Effector memory CD4-positive, alpha-beta T cell (primary cell): Measurements from ENCODE around the gene VEGFA.

Source experiments
- DNase-seq, 3 donors: peaks; one replicate each; pipeline ENCODE4 v3.0.0-alpha.2; 2020
- H3K27ac ChIP-seq: 2 replicates; pipeline ENCODE4 v1.7.0; 2013; ENCODE audit warnings: mild to moderate bottlenecking, low read length, moderate library complexity; ENCODE audit not compliant: insufficient read depth, poor library complexity, severe bottlenecking
- H3K27me3 ChIP-seq: replicated peaks from 2 replicates; pipeline ENCODE4 v1.7.0; 2013; ENCODE audit warnings: mild to moderate bottlenecking, low read length; ENCODE audit not compliant: insufficient read depth, control insufficient read depth, poor library complexity, severe bottlenecking
- H3K36me3 ChIP-seq: 2 replicates; pipeline ENCODE4 v1.7.0; 2013; ENCODE audit warnings: mild to moderate bottlenecking, low read length, moderate library complexity; ENCODE audit not compliant: control insufficient read depth, insufficient read depth
- H3K4me1 ChIP-seq: 2 replicates; pipeline ENCODE4 v1.7.0; 2013; ENCODE audit warnings: low read length, mild to moderate bottlenecking; ENCODE audit not compliant: control insufficient read depth, insufficient read depth, poor library complexity, severe bottlenecking
- H3K4me3 ChIP-seq: 2 replicates; pipeline ENCODE4 v1.7.0; 2013; ENCODE audit warnings: low read length, low read depth, mild to moderate bottlenecking; ENCODE audit not compliant: insufficient read depth, poor library complexity, severe bottlenecking
- H3K9me3 ChIP-seq: 2 replicates; pipeline ENCODE4 v1.7.0; 2013; ENCODE audit warnings: mild to moderate bottlenecking, low read length, moderate library complexity; ENCODE audit not compliant: control insufficient read depth

The VEGFA gene

DNA sequence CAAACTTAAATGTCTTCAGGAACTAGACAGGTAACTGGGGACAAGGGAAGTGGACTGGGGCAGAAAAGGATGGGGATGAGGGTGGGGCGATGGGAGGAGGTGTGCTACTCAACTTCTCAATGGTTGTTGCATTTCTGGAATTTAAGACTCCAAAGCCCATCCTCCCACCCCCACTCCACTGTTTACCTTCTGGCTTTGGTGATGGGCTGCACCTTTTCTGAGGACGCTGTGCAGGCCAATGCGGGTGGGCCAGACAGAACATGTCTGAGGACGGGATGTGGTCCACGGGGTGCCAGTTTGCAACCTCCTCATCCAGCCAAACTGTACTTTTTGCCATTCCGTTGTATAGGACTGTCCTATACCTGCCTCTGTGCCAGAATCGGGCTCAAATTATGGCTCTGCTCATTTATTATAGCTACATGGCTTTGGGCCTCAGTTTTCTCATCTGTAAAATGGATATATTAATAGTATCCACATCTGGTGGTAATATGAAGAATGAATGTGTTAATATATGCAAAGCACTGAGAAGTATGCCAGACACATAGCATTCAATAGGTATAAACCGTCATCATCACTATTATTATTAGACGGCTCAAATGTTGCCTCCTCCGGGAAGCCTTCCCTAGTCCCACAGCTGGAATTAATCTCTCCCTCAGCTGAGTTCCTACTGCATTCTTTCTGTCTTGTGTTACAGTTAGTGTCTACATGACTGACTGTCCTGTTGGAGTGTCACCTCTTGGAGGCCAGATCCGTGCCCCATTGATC is 31.0 kb upstream of the VEGFA start:
- no peak for DNase-seq
- no peaks in the 10 kb centered on the region for H3K36me3 ChIP-seq
- no peak overlapping the region for H3K4me3 ChIP-seq
- no peaks in the 10 kb centered on the region for H3K27me3 ChIP-seq
- H3K9me3 ChIP-seq = no peaks in the 10 kb centered on the region
- peaks cover 7% of the 10 kb centered on the region for H3K4me1 ChIP-seq
- no peak overlapping the region for H3K27ac ChIP-seq

DNA sequence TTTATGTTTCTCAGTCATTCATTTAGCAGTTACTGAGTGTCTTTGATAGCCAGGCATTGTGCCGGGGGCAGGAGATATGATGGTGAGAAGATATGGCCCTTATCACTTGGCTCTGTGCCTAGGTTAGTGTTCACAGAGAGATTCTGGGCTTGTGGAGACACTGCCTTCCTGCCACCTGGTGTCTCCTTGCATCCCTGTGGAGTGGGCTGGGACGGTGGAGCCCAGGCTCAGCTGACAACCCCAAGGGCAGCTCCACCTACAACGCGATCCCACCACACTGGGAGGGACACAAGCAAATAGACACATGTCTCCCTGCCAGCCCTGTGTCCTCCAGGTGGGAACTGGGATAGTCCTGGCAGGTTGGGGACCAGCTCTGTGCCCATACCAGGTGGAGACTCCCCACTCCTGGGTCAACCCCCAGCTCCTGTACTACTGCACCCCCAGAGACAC is 30.3 kb upstream of the VEGFA start:
- Histone ChIP-seq H3K36me3 (no peaks in the 10 kb centered on the region), H3K27ac (no peak overlapping the region), H3K4me1 (peaks cover 2% of the 10 kb centered on the region)

DNA sequence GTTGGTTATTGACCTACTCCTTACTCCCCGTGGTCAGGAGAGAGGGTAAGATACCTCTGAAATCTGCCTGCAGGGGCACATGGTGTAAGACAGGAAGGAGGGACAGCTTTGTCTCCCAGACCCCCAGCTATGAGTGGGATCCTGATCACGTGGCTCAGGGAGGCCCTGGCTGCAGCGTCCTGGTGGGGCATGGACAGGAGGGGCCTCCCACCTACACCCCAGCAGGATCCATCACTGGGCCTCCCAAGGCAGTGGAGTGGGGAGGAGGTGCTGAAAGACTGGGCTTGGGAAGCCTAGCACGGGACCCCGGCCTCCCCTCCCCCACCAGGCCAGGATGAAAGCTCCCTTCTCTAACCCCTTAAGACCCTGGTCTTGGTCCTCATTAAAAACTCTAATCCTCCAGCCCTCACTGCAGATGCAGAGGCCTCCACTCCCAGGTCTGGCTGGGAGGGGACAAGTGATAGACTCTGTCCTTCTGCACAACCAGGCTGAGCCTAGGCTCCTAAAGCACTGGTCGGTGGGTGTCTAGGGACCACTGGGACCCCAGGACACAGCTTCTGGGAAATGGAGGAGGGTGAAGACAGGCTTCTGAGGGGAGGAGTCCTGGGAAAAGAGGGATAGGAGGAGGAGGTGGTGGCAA is 29.6 kb upstream of the VEGFA start:
- H3K4me3 ChIP-seq = no peak overlapping the region
- no peaks in the 10 kb centered on the region for H3K27me3 ChIP-seq
- H3K36me3 ChIP-seq = no peaks in the 10 kb centered on the region
- no peak overlapping the region for H3K27ac ChIP-seq
- no peaks in the 10 kb centered on the region for H3K9me3 ChIP-seq
- no peaks in the 10 kb centered on the region for H3K4me1 ChIP-seq
- no peak for DNase-seq

More for the DNA sequence above, 30.3 kb upstream of the VEGFA start:
- no peak for DNase-seq
- no peaks in the 10 kb centered on the region for H3K27me3 ChIP-seq
- H3K9me3 ChIP-seq = no peaks in the 10 kb centered on the region
- no peak overlapping the region for H3K4me3 ChIP-seq

DNA sequence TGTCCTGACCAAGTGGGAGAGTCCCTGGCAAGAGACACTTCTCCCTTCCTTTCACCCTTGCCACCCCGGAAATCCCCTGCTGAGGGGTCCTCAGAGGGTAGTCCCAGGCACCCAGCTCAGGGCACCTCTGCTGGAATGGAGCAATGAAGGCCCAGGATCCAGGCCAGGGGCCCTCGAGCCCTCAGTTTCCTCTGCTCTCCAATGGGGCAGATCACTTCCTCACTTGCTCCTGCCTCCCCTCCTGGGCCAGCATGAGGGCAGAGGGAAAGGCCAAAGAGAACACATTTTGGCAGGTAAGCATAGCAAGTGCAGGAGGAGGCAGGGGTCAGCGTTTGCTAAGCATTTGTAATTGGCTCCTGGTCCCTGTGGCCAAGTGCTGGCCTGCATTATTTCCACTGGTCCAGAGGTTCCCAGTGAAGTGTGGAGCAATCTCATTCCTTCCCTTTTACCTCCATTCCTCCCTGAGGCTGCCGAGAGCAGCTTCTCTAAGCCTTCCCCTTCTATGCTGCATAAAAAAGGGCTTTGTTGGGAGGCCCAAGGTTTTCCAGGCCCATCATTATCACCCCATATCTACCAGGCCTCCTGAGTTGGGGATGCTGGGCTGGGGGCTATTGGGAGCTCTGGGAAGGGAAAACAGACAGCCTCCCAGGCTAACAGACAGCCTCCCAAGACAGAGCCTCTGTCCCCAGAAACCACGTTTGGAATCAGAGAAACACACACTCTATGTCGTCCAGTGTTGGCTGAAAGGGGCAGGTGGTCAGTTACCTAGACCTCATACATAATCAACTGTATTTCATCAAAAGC is 28.8 kb upstream of the VEGFA start:
- Histone ChIP-seq H3K27me3 (no peaks in the 10 kb centered on the region), H3K4me3 (no peak overlapping the region), H3K36me3 (no peaks in the 10 kb centered on the region), H3K27ac (no peak overlapping the region), H3K9me3 (no peaks in the 10 kb centered on the region), H3K4me1 (no peaks in the 10 kb centered on the region)
- DNase-seq = no peak

DNA sequence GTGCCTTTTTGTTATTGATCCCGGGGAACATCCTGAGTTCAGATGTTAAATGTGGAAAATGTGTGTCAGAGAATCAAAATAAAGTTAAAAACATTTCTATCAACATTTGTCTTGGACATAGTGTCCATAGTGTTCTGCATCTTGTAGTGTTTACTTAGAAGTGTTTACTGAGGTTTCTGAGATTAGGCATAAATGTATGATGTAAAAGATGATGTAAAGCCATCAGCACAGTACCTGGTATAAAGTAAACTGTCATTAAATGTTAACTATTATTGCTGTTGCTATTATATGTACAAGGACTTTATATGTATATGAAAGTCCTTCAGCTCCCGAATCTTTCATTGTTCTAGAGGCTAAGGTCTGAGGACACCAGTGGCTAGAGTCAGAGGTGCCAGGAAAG is 28.2 kb upstream of the VEGFA start:
- Histone ChIP-seq H3K9me3 (no peaks in the 10 kb centered on the region), H3K27ac (no peak overlapping the region), H3K4me1 (no peaks in the 10 kb centered on the region), H3K36me3 (no peaks in the 10 kb centered on the region), H3K4me3 (no peak overlapping the region), H3K27me3 (no peaks in the 10 kb centered on the region)
- DNase-seq = no peak

DNA sequence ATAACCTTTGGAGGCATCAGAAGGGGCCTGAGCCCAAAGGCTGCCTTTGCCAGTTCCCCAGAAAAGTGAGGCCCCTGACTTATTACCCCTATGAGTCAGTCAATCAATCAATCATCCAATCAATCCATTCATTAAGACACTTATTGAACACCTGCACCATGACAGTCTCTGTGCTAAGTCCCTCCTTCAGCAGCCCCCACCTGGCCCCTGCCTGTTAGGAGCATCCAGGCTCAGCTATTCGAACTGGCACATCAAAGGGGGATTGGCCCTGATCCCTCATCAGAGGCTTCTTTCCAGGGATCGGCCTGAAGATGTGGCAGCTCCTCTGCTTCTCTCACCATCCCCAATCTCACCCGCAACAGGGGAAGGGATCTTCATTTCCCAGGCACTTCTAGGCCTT is 27.7 kb upstream of the VEGFA start:
- H3K36me3 ChIP-seq = no peaks in the 10 kb centered on the region
- H3K27me3 ChIP-seq = no peaks in the 10 kb centered on the region
- no peak for DNase-seq
- H3K9me3 ChIP-seq = no peaks in the 10 kb centered on the region
- H3K27ac ChIP-seq = no peak overlapping the region
- H3K4me3 ChIP-seq = no peak overlapping the region
- H3K4me1 ChIP-seq = no peaks in the 10 kb centered on the region

DNA sequence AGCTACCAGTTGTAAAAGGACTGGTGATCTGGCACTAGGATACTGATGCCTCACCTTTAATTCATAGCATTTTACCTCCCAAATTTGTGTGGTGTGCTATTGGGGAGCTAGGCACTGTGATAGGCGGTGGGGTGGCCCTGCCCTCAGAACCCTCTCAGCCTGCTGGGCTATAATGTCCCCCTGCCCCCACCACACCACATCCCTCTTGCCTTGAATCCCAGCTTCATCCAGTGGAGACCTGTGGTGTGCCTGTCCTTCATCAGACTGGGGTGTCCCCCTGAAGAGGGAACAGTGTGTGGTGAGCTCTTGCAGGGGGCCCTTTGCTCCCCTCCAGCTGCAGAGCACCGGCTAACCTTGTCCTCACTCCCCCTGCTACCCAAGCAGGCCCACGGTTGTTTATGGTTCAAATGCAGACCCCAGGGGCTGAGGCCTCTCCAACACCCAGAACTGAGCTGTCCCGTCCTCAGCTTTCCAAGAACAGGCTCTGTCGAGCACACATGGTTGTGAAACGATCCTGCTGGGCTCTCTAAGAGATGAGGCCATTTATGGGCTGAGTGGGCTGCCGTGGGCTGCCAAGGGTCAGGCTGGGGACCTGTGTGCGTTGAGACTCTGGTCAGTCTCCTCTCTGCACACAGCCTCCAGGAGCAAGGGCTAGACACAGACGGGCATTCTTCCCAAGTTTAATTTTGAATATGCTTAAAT is 26.9 kb upstream of the VEGFA start:
- Histone ChIP-seq H3K4me3 (no peak overlapping the region), H3K27ac (no peak overlapping the region), H3K9me3 (no peaks in the 10 kb centered on the region), H3K36me3 (no peaks in the 10 kb centered on the region), H3K27me3 (no peaks in the 10 kb centered on the region), H3K4me1 (no peaks in the 10 kb centered on the region)
- DNase-seq = no peak

DNA sequence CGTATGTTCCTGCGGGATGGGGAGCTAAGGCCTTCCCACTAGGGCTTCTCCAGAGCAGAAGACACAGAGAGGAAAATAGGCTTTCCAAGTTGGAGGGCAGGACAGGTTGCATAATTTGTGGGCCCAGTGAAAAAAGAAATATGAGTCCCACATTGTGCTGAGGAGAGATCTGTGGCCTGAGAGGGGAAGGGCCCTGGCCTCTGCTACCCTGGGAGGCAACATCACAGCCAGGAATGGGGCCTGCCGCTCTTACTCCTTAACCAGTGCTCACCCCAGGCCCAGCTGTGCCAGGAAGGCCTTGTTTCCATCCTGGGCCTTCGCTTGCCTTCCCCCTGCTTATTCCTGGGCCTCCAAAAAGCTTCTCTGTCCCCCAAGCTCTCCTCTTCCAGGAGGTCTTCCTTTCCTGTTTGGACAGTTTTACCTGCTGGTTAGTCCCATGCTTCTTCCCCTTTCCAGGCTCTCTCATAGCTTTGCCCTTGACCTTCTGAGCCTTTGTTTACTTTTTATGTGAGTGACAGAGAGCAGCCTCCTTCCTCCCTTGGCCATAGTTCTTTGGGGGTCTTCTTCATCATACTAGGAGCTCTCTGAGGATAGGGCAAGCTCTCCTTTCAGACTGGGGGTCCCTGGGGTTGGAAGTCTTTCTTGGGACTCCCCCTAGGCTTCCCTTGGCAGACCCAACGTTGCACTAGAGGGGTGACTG is 26.2 kb upstream of the VEGFA start:
- H3K4me1 ChIP-seq = no peaks in the 10 kb centered on the region
- H3K9me3 ChIP-seq = no peaks in the 10 kb centered on the region
- no peak overlapping the region for H3K4me3 ChIP-seq
- no peaks in the 10 kb centered on the region for H3K27me3 ChIP-seq
- DNase-seq = no peak
- no peak overlapping the region for H3K27ac ChIP-seq
- no peaks in the 10 kb centered on the region for H3K36me3 ChIP-seq

DNA sequence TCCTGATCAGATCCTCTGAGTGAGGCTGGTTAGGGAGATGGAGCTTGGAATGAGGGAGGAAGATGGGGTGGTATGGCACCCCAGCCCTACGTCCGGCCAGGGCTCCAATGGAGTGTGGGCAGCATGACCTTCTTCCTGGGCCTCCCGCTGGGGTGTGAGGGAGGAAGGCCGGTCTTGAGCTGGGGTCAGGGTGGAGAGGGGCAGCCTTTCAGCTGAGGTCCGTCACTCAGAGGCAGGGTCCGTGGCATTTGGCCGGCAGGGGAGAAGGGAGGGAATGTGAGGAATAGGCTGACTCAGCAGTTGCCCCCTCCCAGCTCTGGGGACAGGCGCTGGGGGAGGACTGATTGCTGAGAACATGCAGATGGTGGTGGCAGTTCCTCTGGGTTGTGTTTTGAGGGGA is 25.5 kb upstream of the VEGFA start:
- Histone ChIP-seq H3K27ac (no peak overlapping the region), H3K4me3 (no peak overlapping the region)
- DNase-seq = no peak

More for the DNA sequence above, 25.5 kb upstream of the VEGFA start:
- H3K9me3 ChIP-seq = no peaks in the 10 kb centered on the region
- no peaks in the 10 kb centered on the region for H3K36me3 ChIP-seq
- no peaks in the 10 kb centered on the region for H3K27me3 ChIP-seq
- H3K4me1 ChIP-seq = no peaks in the 10 kb centered on the region
